Measurements from ENCODE around the gene ZC3HAV1L. TPM values are rescaled to one million over a fixed set of nuclear protein-coding genes. Genes with fewer than 3 reads are reported as not detected.
"Not testable (repeated sequence)": the region's sequence is repeated elsewhere in the genome, so short reads cannot be mapped to it uniquely, and the experiment has no call there.

The ZC3HAV1L gene
- total RNA-seq, 3 donors from 2014 or later: 7.0 to 8.3 (median 7.3) TPM

GRCh38 chr7:138978541-138979184, 57.2 kb downstream of the ZC3HAV1L start:
- DNase-seq: no peak
- no peak for ATAC-seq
- H3K4me3 Mint-ChIP-seq: no peak overlapping the region
- peaks cover 13% of the 10 kb centered on the region for H3K4me1 Mint-ChIP-seq (ENCODE audit: low read depth)
- no peaks in the 10 kb centered on the region for H3K9me3 Mint-ChIP-seq
- peaks cover 46% of the 10 kb centered on the region for H3K27me3 Mint-ChIP-seq (ENCODE audit: low read depth)
- H3K36me3 Mint-ChIP-seq (ENCODE audit: insufficient read depth): no peaks in the 10 kb centered on the region

GRCh38 chr7:138976161-138976560, 59.7 kb downstream of the ZC3HAV1L start:
- not testable (repeated sequence) for H3K36me3 Mint-ChIP-seq (ENCODE audit: insufficient read depth); H3K4me3 Mint-ChIP-seq; H3K9me3 Mint-ChIP-seq; H3K4me1 Mint-ChIP-seq (ENCODE audit: low read depth); ATAC-seq; DNase-seq
- H3K27me3 Mint-ChIP-seq (ENCODE audit: low read depth): peaks cover 42% of the 10 kb centered on the region

Other genes with a start within 250 kb of the ZC3HAV1L start
- gene TMEM213, start 238.0 kb downstream of the ZC3HAV1L start, total RNA-seq: not detected
- not detected for gene ATP6V0A4, start 237.8 kb downstream of the ZC3HAV1L start, total RNA-seq
- under 1 TPM; 0.27 to 0.53 (median 0.46) TPM for gene KIAA1549, start 54.7 kb downstream of the ZC3HAV1L start, total RNA-seq
- 10 to 100 TPM; 78.5 to 93.0 (median 82.4) TPM for gene ZC3HAV1, start 73.7 kb upstream of the ZC3HAV1L start, total RNA-seq
- 1 to 10 TPM; 5.9 to 8.2 (median 6.7) TPM for gene UBN2, start 195.2 kb upstream of the ZC3HAV1L start, total RNA-seq

Data from activated T-cell treated with anti-CD3 and anti-CD28 coated beads, Interleukin-2, amount 50 U/mL, for 4 hours (primary cell).